Astrocyte (in vitro differentiated cells and primary cell): ENCODE measurements around the gene ITK.

Experiments
- CTCF ChIP-seq: IDR thresholded peaks from 2 replicates; pipeline ENCODE4 v1.5.1; 2011; ENCODE audit warnings: low read depth, mild to moderate bottlenecking, inconsistent platforms, low read length, moderate library complexity; ENCODE audit not compliant: insufficient read depth
- EZH2 ChIP-seq: IDR thresholded peaks from 2 replicates; pipeline ENCODE4 v1.6.1; 2012; ENCODE audit warnings: mild to moderate bottlenecking, low read length, inconsistent platforms; ENCODE audit not compliant: insufficient read depth

- TF ChIP-seq CTCF (no peak), EZH2 (no peak)
Measured at GRCh38 chr5:157278319-157279037, 97.8 kb downstream of the ITK start.
